ENCODE results near the gene UNC79. TPM values are rescaled to one million over a fixed set of nuclear protein-coding genes. Genes with fewer than 3 reads are reported as not detected.

The UNC79 gene
- total RNA-seq, 4 donors from 2014 or later, result 0.33 to 0.73 (median 0.51) TPM

GRCh38 chr14:93719256-93719655 is 288.5 kb downstream of the UNC79 start:
- in situ Hi-C loops (cut with MboI; ENCODE audit: low sequenced_read_pairs in 4 of 4) (no loop called here), intact Hi-C loops (cut with DNase I; ENCODE audit: low total_unique reads) (no loop called here)
- H3K9me3 ChIP-seq, result no peaks in the 10 kb centered on the region
- H3K4me3 ChIP-seq, result no peak overlapping the region
- H3K27me3 ChIP-seq, result no peaks in the 10 kb centered on the region
- ATAC-seq (no peak), DNase-seq (no peak)
- H3K27ac ChIP-seq, result no peak overlapping the region
- no peaks in the 10 kb centered on the region for H3K4me1 ChIP-seq
- no peaks in the 10 kb centered on the region for H3K36me3 ChIP-seq
- no peak for TF ChIP-seq POLR2A (IDR thresholded peaks at IDR 0.05)
- no peak for TF ChIP-seq CTCF (IDR thresholded peaks at IDR 0.05 in 4 of 5, conservative IDR thresholded peaks at IDR 0.05 in 1 of 5)

DNA sequence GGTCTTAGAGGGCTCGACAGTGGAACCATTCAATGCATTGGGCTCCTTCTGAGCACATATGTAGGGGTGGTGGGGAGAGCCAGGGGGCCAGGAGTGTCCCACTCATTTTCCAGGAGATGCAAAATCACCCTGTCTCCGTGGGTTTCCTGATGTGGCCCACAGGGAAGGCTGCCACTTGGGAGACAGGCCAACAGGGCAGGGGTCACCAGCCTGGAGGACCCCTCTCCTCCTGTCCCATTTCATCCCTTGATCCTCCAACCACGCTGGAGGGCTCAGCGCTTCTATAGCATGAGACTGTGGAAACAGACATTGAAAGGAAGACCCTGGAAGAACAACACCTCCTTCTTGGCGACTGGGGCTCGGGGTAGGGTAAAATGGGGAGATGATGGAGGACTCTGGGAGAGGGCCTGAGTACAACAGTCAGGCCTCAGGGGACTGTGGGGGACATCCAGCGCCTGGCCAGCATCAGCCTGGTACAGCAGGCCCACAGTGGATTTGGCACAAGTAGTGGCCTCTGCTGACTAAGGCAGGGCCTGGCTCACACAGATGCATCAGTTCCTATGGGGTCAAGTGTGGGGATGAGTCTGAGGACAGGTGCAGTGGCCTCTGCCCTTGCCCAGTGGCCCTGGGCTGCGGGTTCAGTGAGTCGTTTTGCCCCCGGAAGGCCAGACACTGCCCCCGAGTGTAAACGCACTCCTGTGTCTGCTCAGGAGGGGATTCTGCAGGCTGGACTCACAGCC is 289.5 kb downstream of the UNC79 start:
- Histone ChIP-seq H3K36me3 (no peaks in the 10 kb centered on the region), H3K4me1 (no peaks in the 10 kb centered on the region), H3K27ac (no peak overlapping the region), H3K4me3 (no peak overlapping the region), H3K27me3 (no peaks in the 10 kb centered on the region), H3K9me3 (no peaks in the 10 kb centered on the region)
- DNase-seq (no peak), ATAC-seq (no peak)
- in situ Hi-C loops (cut with MboI; ENCODE audit: low sequenced_read_pairs in 4 of 4) (no loop called here), intact Hi-C loops (cut with DNase I; ENCODE audit: low total_unique reads) (no loop called here)
- no peak for TF ChIP-seq CTCF (IDR thresholded peaks at IDR 0.05 in 4 of 5, conservative IDR thresholded peaks at IDR 0.05 in 1 of 5)
- TF ChIP-seq POLR2A (IDR thresholded peaks at IDR 0.05), result no peak

DNA sequence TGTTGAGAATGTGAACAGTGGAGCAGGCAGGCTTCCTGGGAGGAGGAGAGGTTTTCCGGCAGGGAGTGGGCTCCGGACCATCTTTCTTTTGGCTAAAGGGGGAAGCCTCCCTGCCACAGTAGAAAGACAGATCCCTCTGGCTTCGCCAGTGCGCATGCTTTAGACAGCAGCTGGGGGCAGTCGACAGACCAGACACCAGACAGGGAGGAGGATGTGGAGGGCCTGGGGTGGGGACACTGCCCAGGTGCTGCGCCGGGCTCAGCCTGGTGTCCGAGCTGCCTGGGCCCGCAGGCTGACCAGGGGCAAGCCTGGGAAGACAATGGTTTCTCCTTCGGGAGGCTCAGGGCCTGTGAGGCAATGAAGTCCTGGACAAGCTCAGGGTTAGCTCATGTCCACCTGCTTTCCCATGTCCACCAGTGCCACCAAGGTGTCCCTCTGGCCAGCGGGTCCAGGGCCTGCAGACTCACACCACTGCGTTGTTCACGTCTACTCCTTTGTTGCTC is 290.3 kb downstream of the UNC79 start:
- Histone ChIP-seq H3K4me3 (no peak overlapping the region), H3K27me3 (no peaks in the 10 kb centered on the region), H3K9me3 (no peaks in the 10 kb centered on the region), H3K36me3 (no peaks in the 10 kb centered on the region), H3K4me1 (no peaks in the 10 kb centered on the region), H3K27ac (no peak overlapping the region)
- ATAC-seq (no peak), DNase-seq (no peak)
- in situ Hi-C loops (cut with MboI; ENCODE audit: low sequenced_read_pairs in 4 of 4), result no loop called here
- intact Hi-C loops (cut with DNase I; ENCODE audit: low total_unique reads), result no loop called here
- TF ChIP-seq POLR2A (IDR thresholded peaks at IDR 0.05), result no peak
- TF ChIP-seq CTCF (IDR thresholded peaks at IDR 0.05 in 4 of 5, conservative IDR thresholded peaks at IDR 0.05 in 1 of 5), result no peak

- intact Hi-C loops (cut with DNase I; ENCODE audit: low total_unique reads), result no loop called here
- H3K4me1 ChIP-seq, result no peaks in the 10 kb centered on the region
- DNase-seq (no peak), ATAC-seq (no peak)
- H3K27ac ChIP-seq, result no peak overlapping the region
- in situ Hi-C loops (cut with MboI; ENCODE audit: low sequenced_read_pairs in 4 of 4), result no loop called here
- no peaks in the 10 kb centered on the region for H3K27me3 ChIP-seq
- TF ChIP-seq CTCF (IDR thresholded peaks at IDR 0.05 in 4 of 5, conservative IDR thresholded peaks at IDR 0.05 in 1 of 5) (no peak), POLR2A (IDR thresholded peaks at IDR 0.05) (no peak)
- no peaks in the 10 kb centered on the region for H3K36me3 ChIP-seq
- H3K9me3 ChIP-seq, result no peaks in the 10 kb centered on the region
- no peak overlapping the region for H3K4me3 ChIP-seq
These were observed 292.3 kb downstream of the UNC79 start for GRCh38 chr14:93723001-93723400.

Measured in gastrocnemius medialis (tissue), 4 donors.